ENCODE results near the gene ERCC6L2. TPM values are rescaled to one million over a fixed set of nuclear protein-coding genes. Genes with fewer than 3 reads are reported as not detected.

ERCC6L2 gene
- total RNA-seq, 1 experiment from 2014 or later, result 43.0 TPM

- no peak for TF ChIP-seq ERG (CRISPR knock-in tag; IDR thresholded peaks at IDR 0.05)
- TF ChIP-seq ATF6 (CRISPR knock-in tag; IDR thresholded peaks at IDR 0.05), result no peak
- TF ChIP-seq HMGA2 (CRISPR knock-in tag; IDR thresholded peaks at IDR 0.05), result no peak
- no peak for TF ChIP-seq TEAD4 (CRISPR knock-in tag; IDR thresholded peaks at IDR 0.05)
- no peak for TF ChIP-seq NR3C1 (CRISPR knock-in tag; conservative IDR thresholded peaks at IDR 0.05; ENCODE audit: low read depth)
- no peak for TF ChIP-seq SMAD3 (CRISPR knock-in tag; IDR thresholded peaks at IDR 0.05; ENCODE audit: borderline replicate concordance)
- no peak for TF ChIP-seq AR (CRISPR knock-in tag; IDR thresholded peaks at IDR 0.05)
- no peak for TF ChIP-seq ZNF423 (CRISPR knock-in tag; IDR thresholded peaks at IDR 0.05)
- TF ChIP-seq ESRRA (CRISPR knock-in tag; IDR thresholded peaks at IDR 0.05; ENCODE audit: borderline replicate concordance), result no peak
- TF ChIP-seq ZNF232 (CRISPR knock-in tag; IDR thresholded peaks at IDR 0.05), result no peak
- TF ChIP-seq IRF2 (CRISPR knock-in tag; IDR thresholded peaks at IDR 0.05; ENCODE audit: borderline replicate concordance, low read depth), result no peak
- TF ChIP-seq GTF2I (CRISPR knock-in tag; conservative IDR thresholded peaks at IDR 0.05), result no peak
- no peak for TF ChIP-seq CREM (CRISPR knock-in tag; IDR thresholded peaks at IDR 0.05)
- no peak for TF ChIP-seq ATF1 (CRISPR knock-in tag; IDR thresholded peaks at IDR 0.05)
- no peak for TF ChIP-seq IRF1 (CRISPR knock-in tag; IDR thresholded peaks at IDR 0.05)
- no peak for TF ChIP-seq NFYB (CRISPR knock-in tag; conservative IDR thresholded peaks at IDR 0.05; ENCODE audit: low read depth)
- no peak for TF ChIP-seq E2F5 (CRISPR knock-in tag; IDR thresholded peaks at IDR 0.05)
- TF ChIP-seq ZNF219 (CRISPR knock-in tag; IDR thresholded peaks at IDR 0.05; ENCODE audit: borderline replicate concordance), result no peak
- TF ChIP-seq ZBTB43 (CRISPR knock-in tag; IDR thresholded peaks at IDR 0.05), result no peak
- no peak for TF ChIP-seq PREB (CRISPR knock-in tag; IDR thresholded peaks at IDR 0.05; ENCODE audit: borderline replicate concordance)
- POLR2A ChIA-PET, result interaction anchor here (0.6 kb wide), 1 partner anchor 179 kb away, joined by 9 read pairs; no protein-coding TSS in a partner anchor
- DNase-seq (ENCODE audit: low spot score), result no peak
- peaks cover 7% of the 10 kb centered on the region for H3K36me3 Mint-ChIP-seq
- H3K27me3 Mint-ChIP-seq (ENCODE audit: low read depth), result no peaks in the 10 kb centered on the region
- CTCF ChIA-PET, result interaction anchor here (0.6 to 1.7 kb wide), 3 partner anchors 20 to 142 kb away, joined by 3 to 4 read pairs (median 3); no protein-coding TSS in a partner anchor
- H3K27ac Mint-ChIP-seq, result no peak overlapping the region
- no peaks in the 10 kb centered on the region for H3K4me1 Mint-ChIP-seq
- ATAC-seq, result no peak
- H3K4me3 Mint-ChIP-seq, result no peak overlapping the region
- H3K9me3 Mint-ChIP-seq, result no peaks in the 10 kb centered on the region; the same call in 1 of the 2 replicates
These were observed 12.5 kb downstream of the ERCC6L2 start for GRCh38 chr9:95887926-95888497.

All from WTC11 (cell line).